Kidney (tissue), 22 donors: ENCODE results near the gene SLC2A5. TPM values are rescaled to one million over a fixed set of nuclear protein-coding genes. Genes with fewer than 3 reads are reported as not detected.
A peak's percentile ranks its signal among the peaks of the same experiment; 100 is the strongest.

ENCODE experiments used
- DNase-seq, 5 donors: peaks; one replicate each; pipeline ENCODE4 v3.0.0-alpha.2; 2013 to 2020
- FAIRE-seq: peaks from 2 replicates; lab custom pipeline; 2012; peaks lifted over from hg19 to GRCh38; lab: Jason Lieb, UNC
- H3K27ac ChIP-seq, 2 donors: one replicate each; pipeline ENCODE4 v1.7.0; 2013; ENCODE audit warnings: low read depth in 2 of 2, low read length in 2 of 2, inconsistent platforms in 1 of 2
- H3K27me3 ChIP-seq: one replicate; pipeline ENCODE4 v1.7.1; 2013; ENCODE audit warnings: low read length, inconsistent platforms; ENCODE audit not compliant: control insufficient read depth, insufficient read depth
- H3K36me3 ChIP-seq, 3 donors: one replicate each; pipeline versions ENCODE4 v1.7.0 to v1.7.1; 2013; ENCODE audit warnings: low read length in 3 of 3, control low read depth in 1 of 3, inconsistent platforms in 1 of 3; ENCODE audit not compliant: insufficient read depth in 3 of 3, control insufficient read depth in 2 of 3
- H3K4me1 ChIP-seq, 3 donors: one replicate each; pipeline versions ENCODE4 v1.7.0 to v1.7.1; 2013; ENCODE audit warnings: low read length in 3 of 3, inconsistent platforms in 1 of 3, low read depth in 1 of 3; ENCODE audit not compliant: control insufficient read depth in 2 of 3, insufficient read depth in 2 of 3
- H3K4me3 ChIP-seq, 3 donors: one replicate each; pipeline versions ENCODE4 v1.7.0 to v1.8.1; 2013; ENCODE audit warnings: low read length in 3 of 3, control low read depth in 1 of 3, inconsistent platforms in 1 of 3
- H3K9ac ChIP-seq, 3 donors: one replicate each; pipeline versions ENCODE4 v1.7.0 to v1.7.1; 2013; ENCODE audit warnings: low read length in 3 of 3, control low read depth in 1 of 3, inconsistent platforms in 1 of 3
- H3K9me3 ChIP-seq, 3 donors: one replicate each; pipeline versions ENCODE4 v1.7.0 to v1.7.1; 2013; ENCODE audit warnings: low read length in 3 of 3, control low read depth in 1 of 3, inconsistent platforms in 1 of 3; ENCODE audit not compliant: control insufficient read depth in 2 of 3, insufficient read depth in 1 of 3
- intact Hi-C: fragments of 100-400 bp; cut with DNase I; formaldehyde crosslinking; loops from one replicate; pipeline ENCODE4 v1.11.1; 2022
- long read RNA-seq, 10 donors: library from polyadenylated mRNA in 1 of 10; unstranded in 1 of 10; transcript quantifications; one replicate each; pipeline ENCODE4 v2.0.0 and lab custom pipeline, GENCODE V29; 2021 to 2026
- polyA plus RNA-seq: library from polyadenylated mRNA; stranded (reverse); fragments of 350-450 nt; fragmentation: Illumina TruSeq; extraction: RNeasy Lipid Tissue Mini Kit (QIAGEN cat#74804); gene quantifications from one replicate; pipeline ENCODE4 v1.2.3, GENCODE V29; 2014; ENCODE audit warnings: low read depth, low replicate concordance; ENCODE audit not compliant: insufficient read depth
- total RNA-seq: library from RNA; stranded (reverse); fragmentation: NEBNext Ultra II Directional; extraction: Animal tissue kit (Norgen Biotek cat#: 25700); gene quantifications from one replicate; pipeline ENCODE4 v1.2.1, GENCODE V29; 2021
- TF ChIP-seq, protein P1 (sequence below): IDR thresholded peaks from 3 replicates; pipeline ENCODE4 v1.5.1; 2012; ENCODE audit warnings: mild to moderate bottlenecking, moderate library complexity, borderline replicate concordance; ENCODE audit not compliant: insufficient read depth; ENCODE audit errors: extremely low read depth
- donor health status: control.
- donor health status: control.
- donor health status: control.
- donor health status: control.
- donor health status: control.
- donor health status: DM: yes; HTN: yes; CAD: no.
- donor health status: Normal renal cell carcinoma (clear cell type).

Gene SLC2A5, protein sequence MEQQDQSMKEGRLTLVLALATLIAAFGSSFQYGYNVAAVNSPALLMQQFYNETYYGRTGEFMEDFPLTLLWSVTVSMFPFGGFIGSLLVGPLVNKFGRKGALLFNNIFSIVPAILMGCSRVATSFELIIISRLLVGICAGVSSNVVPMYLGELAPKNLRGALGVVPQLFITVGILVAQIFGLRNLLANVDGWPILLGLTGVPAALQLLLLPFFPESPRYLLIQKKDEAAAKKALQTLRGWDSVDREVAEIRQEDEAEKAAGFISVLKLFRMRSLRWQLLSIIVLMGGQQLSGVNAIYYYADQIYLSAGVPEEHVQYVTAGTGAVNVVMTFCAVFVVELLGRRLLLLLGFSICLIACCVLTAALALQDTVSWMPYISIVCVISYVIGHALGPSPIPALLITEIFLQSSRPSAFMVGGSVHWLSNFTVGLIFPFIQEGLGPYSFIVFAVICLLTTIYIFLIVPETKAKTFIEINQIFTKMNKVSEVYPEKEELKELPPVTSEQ
- total RNA-seq (6.4 TPM), polyA plus RNA-seq (9.0 TPM)
- long read RNA-seq, donor 1, full-length matches to known transcripts, result 1 of 1 reads
- long read RNA-seq, donor 1, partial matches to known transcripts, result 0 of 1 reads
- long read RNA-seq, donor 1, other reads (novel, unspliced or antisense), result 0 of 1 reads
- long read RNA-seq, donor 2, result 0 reads
- long read RNA-seq, donor 3, result 0 reads
- long read RNA-seq, donor 4, full-length matches to known transcripts, result 1 of 1 reads
- long read RNA-seq, donor 4, partial matches to known transcripts, result 0 of 1 reads
- long read RNA-seq, donor 4, other reads (novel, unspliced or antisense), result 0 of 1 reads
- long read RNA-seq, donor 5, result 0 reads
- long read RNA-seq, donor 6, result 0 reads
- long read RNA-seq, donor 7, full-length matches to known transcripts, result 3 of 6 reads
- long read RNA-seq, donor 7, partial matches to known transcripts, result 1 of 6 reads
- long read RNA-seq, donor 7, other reads (novel, unspliced or antisense), result 2 of 6 reads
- long read RNA-seq, donor 8, result 0 reads
- long read RNA-seq, donor 9, result 0 reads
- long read RNA-seq, donor 10, result 0 reads

DNA sequence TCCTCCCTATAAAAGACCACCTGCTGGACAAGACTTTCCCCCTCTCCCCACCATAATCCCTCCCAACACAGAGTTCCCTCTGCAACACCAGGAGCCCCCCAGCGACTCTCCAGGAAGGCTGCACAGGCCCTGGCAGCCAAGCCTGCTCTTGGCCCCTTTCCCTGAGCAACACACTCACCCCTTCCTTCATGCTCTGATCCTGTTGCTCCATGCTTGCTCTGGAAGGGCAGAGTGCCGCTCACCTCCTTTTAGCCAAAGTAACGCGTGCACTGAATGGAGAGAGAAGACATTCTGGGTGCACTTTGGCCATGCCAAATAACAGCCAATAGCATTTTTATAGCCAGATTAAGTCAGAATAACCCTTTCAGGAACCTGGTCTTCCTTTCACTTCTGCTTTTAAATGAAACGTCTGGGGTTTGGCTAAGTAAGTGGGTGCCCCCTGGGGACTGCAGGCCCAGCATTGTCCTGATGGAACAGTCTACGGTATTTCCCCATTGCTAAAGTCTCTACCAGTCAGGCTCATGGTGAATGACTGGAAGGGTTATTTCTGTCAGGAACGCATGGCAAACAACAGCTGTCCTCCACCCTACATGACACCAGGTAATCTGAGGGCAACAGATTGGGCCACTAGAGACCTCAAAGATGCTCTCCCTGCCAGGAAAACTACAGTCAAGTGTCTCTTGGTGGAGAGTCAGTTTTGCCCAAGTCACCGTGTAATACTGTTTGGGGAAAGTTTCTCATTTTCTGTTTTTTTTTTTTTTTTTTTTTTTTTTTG lies at the start of gene SLC2A5:
SLC2A5 (minus strand) TSS at position 310 of the 775 bp plus-strand sequence; CDS start at position 211, 99 bp downstream.
- TF ChIP-seq, protein P1, sequence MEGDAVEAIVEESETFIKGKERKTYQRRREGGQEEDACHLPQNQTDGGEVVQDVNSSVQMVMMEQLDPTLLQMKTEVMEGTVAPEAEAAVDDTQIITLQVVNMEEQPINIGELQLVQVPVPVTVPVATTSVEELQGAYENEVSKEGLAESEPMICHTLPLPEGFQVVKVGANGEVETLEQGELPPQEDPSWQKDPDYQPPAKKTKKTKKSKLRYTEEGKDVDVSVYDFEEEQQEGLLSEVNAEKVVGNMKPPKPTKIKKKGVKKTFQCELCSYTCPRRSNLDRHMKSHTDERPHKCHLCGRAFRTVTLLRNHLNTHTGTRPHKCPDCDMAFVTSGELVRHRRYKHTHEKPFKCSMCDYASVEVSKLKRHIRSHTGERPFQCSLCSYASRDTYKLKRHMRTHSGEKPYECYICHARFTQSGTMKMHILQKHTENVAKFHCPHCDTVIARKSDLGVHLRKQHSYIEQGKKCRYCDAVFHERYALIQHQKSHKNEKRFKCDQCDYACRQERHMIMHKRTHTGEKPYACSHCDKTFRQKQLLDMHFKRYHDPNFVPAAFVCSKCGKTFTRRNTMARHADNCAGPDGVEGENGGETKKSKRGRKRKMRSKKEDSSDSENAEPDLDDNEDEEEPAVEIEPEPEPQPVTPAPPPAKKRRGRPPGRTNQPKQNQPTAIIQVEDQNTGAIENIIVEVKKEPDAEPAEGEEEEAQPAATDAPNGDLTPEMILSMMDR, result no peak
- no peak for FAIRE-seq

DNA sequence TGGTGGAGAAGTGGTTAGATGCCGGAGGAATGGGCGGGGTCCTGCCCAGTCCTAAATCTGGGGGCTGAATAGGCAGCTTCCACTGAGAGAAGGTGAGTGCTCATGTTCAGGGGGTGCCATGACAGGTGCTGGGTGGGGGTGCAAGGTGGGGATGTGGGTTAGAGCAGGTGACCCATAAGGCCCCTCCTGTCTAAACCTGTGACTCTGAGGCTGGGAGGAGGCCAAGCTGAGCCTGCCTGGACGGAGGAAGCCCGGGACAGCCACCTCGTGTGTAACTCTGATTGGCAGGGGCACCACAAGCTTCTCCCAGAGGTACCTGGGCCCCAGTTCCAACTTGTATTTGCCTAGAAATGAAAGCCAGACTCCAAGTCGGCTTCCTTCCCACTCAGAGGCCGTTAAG lies 48.8 kb upstream of the SLC2A5 start:
- intact Hi-C loops, result no loop called here

More for the DNA sequence above, at the start of gene SLC2A5:
- peaks cover 0 to 6% (median 0%) of the 10 kb centered on the region in 3 donors for H3K4me1 ChIP-seq
- H3K27me3 ChIP-seq, result no peaks in the 10 kb centered on the region
- DNase-seq, result no peak
- H3K9me3 ChIP-seq, result no peaks in the 10 kb centered on the region
- H3K27ac ChIP-seq, result peak within 1 kb of the TSS; percentile 8 to 42
- H3K4me3 ChIP-seq, result peak within 1 kb of the TSS in 2 of 3 donors; percentile 12 to 52
- peak within 1 kb of the TSS in 1 of 3 donors; percentile 2 for H3K9ac ChIP-seq
- intact Hi-C loops, result no loop called here
- H3K36me3 ChIP-seq, result no peaks in the 10 kb centered on the region

More for the DNA sequence above, 48.8 kb upstream of the SLC2A5 start:
- no peak overlapping the region for H3K27ac ChIP-seq
- no peak overlapping the region for H3K4me3 ChIP-seq
- no peak overlapping the region for H3K9ac ChIP-seq
- TF ChIP-seq, protein P1, result no peak
- peak in 1 of 5 donors; percentile 32 for DNase-seq
- H3K9me3 ChIP-seq, result no peaks in the 10 kb centered on the region
- H3K27me3 ChIP-seq, result no peaks in the 10 kb centered on the region
- no peak for FAIRE-seq
- no peaks in the 10 kb centered on the region for H3K36me3 ChIP-seq
- no peaks in the 10 kb centered on the region for H3K4me1 ChIP-seq
